ENCODE data around the gene GAL3ST2.

Gene GAL3ST2

GRCh38 chr2:241844831-241845578, 68.4 kb downstream of the GAL3ST2 start:
- DNase-seq (ENCODE audit: low read depth in 2 of 2), result no peak

GRCh38 chr2:241846406-241846805, 69.8 kb downstream of the GAL3ST2 start:
- DNase-seq (ENCODE audit: low read depth in 2 of 2), result no peak

GRCh38 chr2:241848761-241849615, 72.4 kb downstream of the GAL3ST2 start:
- no peak for DNase-seq (ENCODE audit: low read depth in 2 of 2)

- no peak for DNase-seq (ENCODE audit: low read depth in 2 of 2)
Observed at GRCh38 chr2:241849616-241850543, 73.3 kb downstream of the GAL3ST2 start.

GRCh38 chr2:241850544-241851324, 74.1 kb downstream of the GAL3ST2 start:
- DNase-seq (ENCODE audit: low read depth in 2 of 2), result no peak

GRCh38 chr2:241851325-241852115, 74.9 kb downstream of the GAL3ST2 start:
- no peak for DNase-seq (ENCODE audit: low read depth in 2 of 2)

- DNase-seq (ENCODE audit: low read depth in 2 of 2), result no peak
Observed at GRCh38 chr2:241852116-241852980, 75.7 kb downstream of the GAL3ST2 start.

- DNase-seq (ENCODE audit: low read depth in 2 of 2), result no peak
Observed at GRCh38 chr2:241852981-241853631, 76.5 kb downstream of the GAL3ST2 start.
